Chondrocyte (in vitro differentiated cells): Measurements from ENCODE around the gene TRIM15. TPM values are rescaled to one million over a fixed set of nuclear protein-coding genes. Genes with fewer than 3 reads are reported as not detected.
A peak's percentile ranks its signal among the peaks of the same experiment; 100 is the strongest.

ENCODE experiments used
- DNase-seq: peaks from one replicate; pipeline ENCODE4 v3.0.0; 2021; ENCODE audit warnings: mixed read lengths, low spot score
- H3K27ac Mint-ChIP-seq: one replicate; pipeline ENCODE4 v1.8.0; 2021; ENCODE audit warnings: mild to moderate bottlenecking, moderate library complexity, mixed read lengths; ENCODE audit not compliant: unreplicated experiment
- H3K27me3 Mint-ChIP-seq: 2 replicates; pipeline ENCODE4 v1.8.0; 2021; ENCODE audit warnings: low read depth, mixed read lengths
- H3K36me3 Mint-ChIP-seq: 2 replicates; pipeline ENCODE4 v1.8.0; 2021; ENCODE audit warnings: low read depth, mixed read lengths
- H3K4me1 Mint-ChIP-seq: 2 replicates; pipeline ENCODE4 v1.8.0; 2021; ENCODE audit warnings: low read depth, mild to moderate bottlenecking, mixed read lengths
- H3K4me3 Mint-ChIP-seq: one replicate; pipeline ENCODE4 v1.8.0; 2021; ENCODE audit warnings: mild to moderate bottlenecking, moderate library complexity, mixed read lengths; ENCODE audit not compliant: unreplicated experiment
- H3K9me3 Mint-ChIP-seq: 2 replicates; pipeline ENCODE4 v1.8.0; 2021; ENCODE audit warnings: low read depth, mixed read lengths
- total RNA-seq: library from RNA; stranded (reverse); gene quantifications from 3 replicates; pipeline ENCODE4 v1.2.1, GENCODE V29; 2021
- TF ChIP-seq, protein P1 (sequence below): fragments of 200-600 bp; sonication (generic); IDR thresholded peaks from 2 replicates; pipeline ENCODE4 v1.5.0; 2021; ENCODE audit warnings: antibody characterized with exemption, mild to moderate bottlenecking, moderate library complexity

The TRIM15 gene
- total RNA-seq, 1 donor from 2014 or later, result not detected

DNA sequence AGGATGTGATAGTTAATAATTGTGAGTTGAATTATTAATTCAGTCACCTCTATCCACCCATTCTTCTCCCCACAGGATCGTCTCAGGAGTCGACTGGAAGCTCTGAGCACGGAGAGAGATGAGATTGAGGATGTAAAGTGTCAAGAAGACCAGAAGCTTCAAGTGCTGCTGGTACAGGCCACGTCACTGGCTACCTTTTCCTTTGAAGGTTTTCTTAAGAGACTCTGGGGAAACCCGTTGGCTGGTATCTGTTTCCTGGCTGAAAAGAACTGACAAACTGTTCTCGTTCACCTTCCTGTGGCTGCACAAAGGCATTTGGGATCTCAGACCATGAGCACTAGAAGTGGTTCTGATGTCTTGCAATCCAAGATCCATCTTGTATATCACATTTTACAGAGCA is 3.8 kb downstream of the TRIM15 start:
- Mint-ChIP-seq H3K4me1 (peaks cover 7% of the 10 kb centered on the region), H3K27me3 (peaks cover 35% of the 10 kb centered on the region), H3K27ac (no peak overlapping the region), H3K4me3 (no peak overlapping the region), H3K36me3 (no peaks in the 10 kb centered on the region), H3K9me3 (peaks cover 3% of the 10 kb centered on the region)
- no peak for DNase-seq
- TF ChIP-seq, protein P1, sequence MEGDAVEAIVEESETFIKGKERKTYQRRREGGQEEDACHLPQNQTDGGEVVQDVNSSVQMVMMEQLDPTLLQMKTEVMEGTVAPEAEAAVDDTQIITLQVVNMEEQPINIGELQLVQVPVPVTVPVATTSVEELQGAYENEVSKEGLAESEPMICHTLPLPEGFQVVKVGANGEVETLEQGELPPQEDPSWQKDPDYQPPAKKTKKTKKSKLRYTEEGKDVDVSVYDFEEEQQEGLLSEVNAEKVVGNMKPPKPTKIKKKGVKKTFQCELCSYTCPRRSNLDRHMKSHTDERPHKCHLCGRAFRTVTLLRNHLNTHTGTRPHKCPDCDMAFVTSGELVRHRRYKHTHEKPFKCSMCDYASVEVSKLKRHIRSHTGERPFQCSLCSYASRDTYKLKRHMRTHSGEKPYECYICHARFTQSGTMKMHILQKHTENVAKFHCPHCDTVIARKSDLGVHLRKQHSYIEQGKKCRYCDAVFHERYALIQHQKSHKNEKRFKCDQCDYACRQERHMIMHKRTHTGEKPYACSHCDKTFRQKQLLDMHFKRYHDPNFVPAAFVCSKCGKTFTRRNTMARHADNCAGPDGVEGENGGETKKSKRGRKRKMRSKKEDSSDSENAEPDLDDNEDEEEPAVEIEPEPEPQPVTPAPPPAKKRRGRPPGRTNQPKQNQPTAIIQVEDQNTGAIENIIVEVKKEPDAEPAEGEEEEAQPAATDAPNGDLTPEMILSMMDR, result no peak

DNA sequence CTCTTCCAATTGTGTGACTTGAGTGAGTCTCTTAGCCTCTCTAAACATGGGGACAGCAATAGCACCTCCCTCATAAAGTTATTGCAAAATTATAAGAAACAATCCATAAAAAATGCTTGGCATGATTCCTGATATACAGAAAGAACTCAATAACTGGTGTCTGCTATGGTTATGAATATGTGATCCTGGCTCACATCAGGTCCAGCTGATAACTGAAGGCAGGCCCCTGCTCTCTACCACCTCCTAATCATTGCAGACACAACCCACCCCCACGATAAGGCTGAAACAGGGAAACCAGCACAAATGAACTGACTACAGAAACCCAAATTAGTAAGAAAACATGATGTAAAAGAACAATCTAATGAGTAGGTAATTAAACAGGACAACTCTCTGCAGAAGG is 5.4 kb downstream of the TRIM15 start:
- H3K36me3 Mint-ChIP-seq, result no peaks in the 10 kb centered on the region
- H3K4me1 Mint-ChIP-seq, result peaks cover 7% of the 10 kb centered on the region
- DNase-seq, result no peak
- peaks cover 3% of the 10 kb centered on the region for H3K9me3 Mint-ChIP-seq
- H3K4me3 Mint-ChIP-seq, result no peak overlapping the region
- TF ChIP-seq, protein P1, result no peak
- H3K27me3 Mint-ChIP-seq, result peaks cover 42% of the 10 kb centered on the region
- H3K27ac Mint-ChIP-seq, result no peak overlapping the region

DNA sequence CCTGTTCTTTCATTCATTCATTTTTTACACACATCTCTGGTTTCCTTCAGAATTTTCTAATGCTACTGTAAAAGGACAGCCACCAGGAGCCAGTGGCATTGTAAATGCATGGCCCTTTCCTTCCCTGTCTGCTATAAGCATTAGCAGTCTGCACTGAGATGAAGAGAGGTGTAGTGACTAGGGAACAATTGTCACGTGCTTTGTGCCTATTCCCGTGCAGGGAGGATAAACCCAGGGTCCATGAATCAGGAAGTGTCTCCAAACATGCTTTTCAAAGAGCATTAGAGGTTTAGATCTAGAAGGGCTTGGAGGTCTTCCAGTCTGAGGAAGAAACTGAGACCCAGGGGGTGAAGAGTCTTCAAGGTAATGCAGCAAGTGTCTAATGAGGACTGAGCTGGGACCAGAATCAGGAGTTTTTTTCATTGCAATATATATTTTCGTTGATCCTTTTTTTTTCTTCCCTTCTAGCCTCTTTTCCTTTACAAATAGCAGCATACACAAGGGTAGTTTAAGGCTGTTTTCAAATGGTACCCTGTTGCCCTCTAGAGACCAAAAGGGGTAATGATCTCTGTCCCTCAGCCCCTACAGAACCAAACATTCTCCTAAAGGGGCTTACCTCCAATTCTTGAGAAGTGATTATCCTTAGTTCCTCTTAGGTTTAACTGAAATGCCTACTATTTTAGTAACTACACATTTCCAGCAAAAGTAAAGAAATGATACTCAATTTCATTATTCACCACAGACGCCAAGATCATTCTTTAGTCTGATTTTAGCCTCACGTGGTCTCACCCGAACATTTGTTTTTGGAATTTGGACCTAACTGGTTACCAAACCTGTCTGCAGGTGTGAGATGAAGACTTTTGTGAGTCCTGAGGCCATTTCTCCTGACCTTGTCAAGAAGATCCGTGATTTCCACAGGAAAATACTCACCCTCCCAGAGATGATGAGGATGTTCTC is 6.6 kb downstream of the TRIM15 start:
- no peak for DNase-seq
- Mint-ChIP-seq H3K36me3 (no peaks in the 10 kb centered on the region), H3K27ac (no peak overlapping the region), H3K4me1 (peaks cover 7% of the 10 kb centered on the region), H3K9me3 (peaks cover 3% of the 10 kb centered on the region), H3K27me3 (peaks cover 45% of the 10 kb centered on the region), H3K4me3 (no peak overlapping the region)
- TF ChIP-seq, protein P1, result peak; percentile 91

DNA sequence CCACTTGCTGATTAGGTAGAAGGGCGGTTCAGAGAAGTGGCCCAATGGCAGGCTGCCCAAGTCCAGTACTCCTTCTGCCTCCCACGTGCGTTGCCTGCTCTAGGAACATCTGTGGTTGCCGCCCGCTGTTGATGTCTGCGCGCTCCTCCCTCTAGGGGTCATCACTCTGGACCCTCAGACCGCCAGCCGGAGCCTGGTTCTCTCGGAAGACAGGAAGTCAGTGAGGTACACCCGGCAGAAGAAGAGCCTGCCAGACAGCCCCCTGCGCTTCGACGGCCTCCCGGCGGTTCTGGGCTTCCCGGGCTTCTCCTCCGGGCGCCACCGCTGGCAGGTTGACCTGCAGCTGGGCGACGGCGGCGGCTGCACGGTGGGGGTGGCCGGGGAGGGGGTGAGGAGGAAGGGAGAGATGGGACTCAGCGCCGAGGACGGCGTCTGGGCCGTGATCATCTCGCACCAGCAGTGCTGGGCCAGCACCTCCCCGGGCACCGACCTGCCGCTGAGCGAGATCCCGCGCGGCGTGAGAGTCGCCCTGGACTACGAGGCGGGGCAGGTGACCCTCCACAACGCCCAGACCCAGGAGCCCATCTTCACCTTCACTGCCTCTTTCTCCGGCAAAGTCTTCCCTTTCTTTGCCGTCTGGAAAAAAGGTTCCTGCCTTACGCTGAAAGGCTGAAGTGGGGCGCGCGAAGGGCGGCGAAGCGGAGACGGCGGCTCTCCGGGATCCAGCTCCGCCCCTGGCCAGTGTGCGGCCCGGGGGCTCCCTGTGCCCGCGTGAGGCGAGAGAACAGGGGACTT is 8.5 kb downstream of the TRIM15 start:
- Mint-ChIP-seq H3K27me3 (peaks cover 60% of the 10 kb centered on the region), H3K4me1 (peaks cover 7% of the 10 kb centered on the region), H3K36me3 (no peaks in the 10 kb centered on the region), H3K4me3 (no peak overlapping the region), H3K9me3 (no peaks in the 10 kb centered on the region), H3K27ac (no peak overlapping the region)
- DNase-seq, result no peak
- TF ChIP-seq, protein P1, result no peak

- no peak overlapping the region for H3K27ac Mint-ChIP-seq
- no peaks in the 10 kb centered on the region for H3K36me3 Mint-ChIP-seq
- DNase-seq, result no peak
- H3K9me3 Mint-ChIP-seq, result peaks cover 3% of the 10 kb centered on the region
- TF ChIP-seq, protein P1, result no peak
- peaks cover 7% of the 10 kb centered on the region for H3K4me1 Mint-ChIP-seq
- H3K4me3 Mint-ChIP-seq, result no peak overlapping the region
- peaks cover 64% of the 10 kb centered on the region for H3K27me3 Mint-ChIP-seq
Measured at GRCh38 chr6:30172681-30173080, 9.3 kb downstream of the TRIM15 start.
